Stomach (tissue), 4 donors: Measurements from ENCODE around the gene ANKRD18B.
"Not testable (repeated sequence)": the region's sequence is repeated elsewhere in the genome, so short reads cannot be mapped to it uniquely, and the experiment has no call there.

Experiments used
- EP300 ChIP-seq: sonication (generic); formaldehyde crosslinking; IDR thresholded peaks from one replicate; pipeline ENCODE4 v1.6.1; 2017; ENCODE audit warnings: antibody characterized with exemption
- POLR2A ChIP-seq, 4 donors: fragments of 450-650 bp; IDR thresholded peaks; one replicate each; pipeline ENCODE4 v1.6.1; 2016; ENCODE audit warnings: antibody characterized with exemption in 4 of 4, control low read depth in 2 of 4, mild to moderate bottlenecking in 1 of 4, moderate library complexity in 1 of 4
- POLR2AphosphoS5 ChIP-seq, 3 donors: sonication (generic); formaldehyde crosslinking; IDR thresholded peaks; one replicate each; pipeline ENCODE4 v1.6.1; 2016; ENCODE audit warnings: antibody characterized with exemption in 3 of 3
- TF ChIP-seq, protein P1 (sequence below), 7 experiments: fragments of 450-650 bp in 4 of 7; fragments of 200-600 bp in 3 of 7; sonication (generic) in 3 of 7; IDR thresholded peaks; one replicate each; pipeline ENCODE4 v1.5.1; 2016 to 2019; ENCODE audit warnings: antibody characterized with exemption in 7 of 7, control low read depth in 2 of 7, mild to moderate bottlenecking in 1 of 7

DNA sequence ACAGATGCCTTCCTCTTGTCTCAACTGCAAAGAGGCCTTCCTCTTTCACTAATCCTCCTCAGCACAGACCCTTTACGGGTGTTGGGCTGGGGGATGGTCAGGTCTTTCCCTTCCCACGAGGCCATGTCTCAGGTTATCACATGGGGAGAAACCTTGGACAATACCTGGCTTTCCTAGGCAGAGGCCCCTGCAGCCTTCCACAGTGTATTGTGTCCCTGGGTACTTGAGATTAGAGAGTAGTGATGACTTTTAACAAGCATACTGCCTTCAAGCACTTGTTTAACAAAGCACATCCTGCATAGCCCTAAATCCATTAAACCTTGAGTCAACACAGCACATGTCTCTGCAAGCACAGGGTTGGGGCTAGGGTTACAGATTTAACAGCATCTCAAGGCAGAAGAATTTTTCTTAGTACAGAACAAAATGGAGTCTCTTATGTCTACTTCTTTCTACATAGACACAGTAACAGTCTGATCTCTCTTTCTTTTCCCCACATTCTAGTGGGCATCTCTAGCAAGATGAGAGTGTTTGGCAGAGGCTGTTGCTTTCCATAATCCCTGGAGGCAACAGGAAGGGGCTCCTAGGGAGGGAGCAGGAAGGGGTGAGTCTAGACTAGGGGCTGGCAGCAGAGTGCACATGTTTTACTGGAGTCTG is 8.6 kb upstream of the ANKRD18B start:
- not testable (repeated sequence) for TF ChIP-seq POLR2AphosphoS5 (IDR thresholded peaks at IDR 0.05); POLR2A (IDR thresholded peaks at IDR 0.05); EP300
- TF ChIP-seq, protein P1, sequence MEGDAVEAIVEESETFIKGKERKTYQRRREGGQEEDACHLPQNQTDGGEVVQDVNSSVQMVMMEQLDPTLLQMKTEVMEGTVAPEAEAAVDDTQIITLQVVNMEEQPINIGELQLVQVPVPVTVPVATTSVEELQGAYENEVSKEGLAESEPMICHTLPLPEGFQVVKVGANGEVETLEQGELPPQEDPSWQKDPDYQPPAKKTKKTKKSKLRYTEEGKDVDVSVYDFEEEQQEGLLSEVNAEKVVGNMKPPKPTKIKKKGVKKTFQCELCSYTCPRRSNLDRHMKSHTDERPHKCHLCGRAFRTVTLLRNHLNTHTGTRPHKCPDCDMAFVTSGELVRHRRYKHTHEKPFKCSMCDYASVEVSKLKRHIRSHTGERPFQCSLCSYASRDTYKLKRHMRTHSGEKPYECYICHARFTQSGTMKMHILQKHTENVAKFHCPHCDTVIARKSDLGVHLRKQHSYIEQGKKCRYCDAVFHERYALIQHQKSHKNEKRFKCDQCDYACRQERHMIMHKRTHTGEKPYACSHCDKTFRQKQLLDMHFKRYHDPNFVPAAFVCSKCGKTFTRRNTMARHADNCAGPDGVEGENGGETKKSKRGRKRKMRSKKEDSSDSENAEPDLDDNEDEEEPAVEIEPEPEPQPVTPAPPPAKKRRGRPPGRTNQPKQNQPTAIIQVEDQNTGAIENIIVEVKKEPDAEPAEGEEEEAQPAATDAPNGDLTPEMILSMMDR (IDR thresholded peaks at IDR 0.05) = not testable (repeated sequence)
